CD4-positive, alpha-beta T cell (primary cell): Measurements from ENCODE around the gene CTF1. TPM values are rescaled to one million over a fixed set of nuclear protein-coding genes. Genes with fewer than 3 reads are reported as not detected.

ENCODE experiments used
- ATAC-seq: fragments of 200-7000 bp; cut with Tn5 transposase; one replicate; pipeline ENCODE4 v1.10.0; 2022; ENCODE audit warnings: mild to moderate bottlenecking; ENCODE audit not compliant: poor library complexity
- CTCF ChIA-PET: fragments of 350-600 bp; sonication (Branson Sonifier 250); formaldehyde crosslinking; loops from one replicate; lab custom pipeline; 2021; ENCODE audit warnings: antibody characterized with exemption, inconsistent platforms; lab: Charles Lee
- POLR2A ChIA-PET: fragments of 350-600 bp; sonication (Branson Sonifier 250); formaldehyde crosslinking; loops from one replicate; lab custom pipeline; 2021; ENCODE audit warnings: antibody characterized with exemption, inconsistent platforms; lab: Charles Lee
- DNase-seq, 14 experiments: peaks; one replicate each; pipeline ENCODE4 v3.0.0-alpha.2; 2013 to 2020; ENCODE audit warnings: mixed read lengths in 2 of 14
- H3K27ac ChIP-seq, 2 donors: one replicate each; pipeline versions ENCODE4 v1.5.1 to v1.7.0; 2013; ENCODE audit warnings: low read length in 2 of 2, low read depth in 1 of 2, mild to moderate bottlenecking in 1 of 2
- H3K27me3 ChIP-seq, 2 experiments: 1 replicate in 1 of 2; 2 replicates in 1 of 2; pipeline versions ENCODE4 v1.6.1 to v1.7.0; 2013; ENCODE audit warnings: low read length in 2 of 2, control low read depth in 1 of 2, mild to moderate bottlenecking in 1 of 2, moderate library complexity in 1 of 2; ENCODE audit not compliant: insufficient read depth in 2 of 2, control insufficient read depth in 1 of 2
- H3K36me3 ChIP-seq: one replicate; pipeline ENCODE4 v1.6.1; 2013; ENCODE audit warnings: low read length, control low read depth; ENCODE audit not compliant: insufficient read depth
- H3K4me1 ChIP-seq: one replicate; pipeline ENCODE4 v1.6.1; 2013; ENCODE audit warnings: low read length, control low read depth; ENCODE audit not compliant: insufficient read depth
- H3K4me3 ChIP-seq: one replicate; pipeline ENCODE4 v1.5.1; 2013; ENCODE audit warnings: mild to moderate bottlenecking, low read length, moderate library complexity
- H3K9me3 ChIP-seq, 2 experiments: 1 replicate in 1 of 2; 2 replicates in 1 of 2; pipeline versions ENCODE4 v1.6.1 to v1.7.0; 2013; ENCODE audit warnings: low read length in 2 of 2, mild to moderate bottlenecking in 2 of 2, control low read depth in 1 of 2, moderate library complexity in 1 of 2; ENCODE audit not compliant: control insufficient read depth in 1 of 2, insufficient read depth in 1 of 2
- H3K27ac Mint-ChIP-seq: one replicate; pipeline ENCODE4 v1.8.0; 2020; ENCODE audit warnings: mixed read lengths
- H3K27me3 Mint-ChIP-seq: one replicate; pipeline ENCODE4 v1.8.0; 2021; ENCODE audit warnings: mixed read lengths
- H3K36me3 Mint-ChIP-seq: one replicate; pipeline ENCODE4 v1.8.0; 2021; ENCODE audit warnings: low read depth, mixed read lengths
- H3K4me1 Mint-ChIP-seq: one replicate; pipeline ENCODE4 v1.8.0; 2021; ENCODE audit warnings: low read depth, mixed read lengths
- H3K4me3 Mint-ChIP-seq: one replicate; pipeline ENCODE4 v1.8.0; 2020; ENCODE audit warnings: mild to moderate bottlenecking, mixed read lengths
- H3K9me3 Mint-ChIP-seq: one replicate; pipeline ENCODE4 v1.8.0; 2020; ENCODE audit warnings: mixed read lengths
- intact Hi-C, 2 experiments: fragments of 100-400 bp; cut with DNase I in 1 of 2; cut with micrococcal nuclease in 1 of 2; formaldehyde crosslinking; loops; one replicate each; pipeline versions ENCODE4 v1.15.1 to v1.9.0; 2023 to 2025; cut with DNase I, micrococcal nuclease
- total RNA-seq, 174 experiments: library from RNA in 2 of 174; stranded (reverse) in 2 of 174; gene quantifications; one replicate each; pipeline ENCODE4 v1.2.3 and lab custom pipeline; 2021 to 2026
- TF ChIP-seq, protein P1 (sequence below): fragments of 200-600 bp; IDR thresholded peaks from one replicate; pipeline ENCODE4 v1.8.0; 2022; ENCODE audit warnings: antibody characterized with exemption, mild to moderate bottlenecking

CTF1 gene
- total RNA-seq, 2 experiments from 2014 or later, result 0.20 TPM; not detected in 1

DNA sequence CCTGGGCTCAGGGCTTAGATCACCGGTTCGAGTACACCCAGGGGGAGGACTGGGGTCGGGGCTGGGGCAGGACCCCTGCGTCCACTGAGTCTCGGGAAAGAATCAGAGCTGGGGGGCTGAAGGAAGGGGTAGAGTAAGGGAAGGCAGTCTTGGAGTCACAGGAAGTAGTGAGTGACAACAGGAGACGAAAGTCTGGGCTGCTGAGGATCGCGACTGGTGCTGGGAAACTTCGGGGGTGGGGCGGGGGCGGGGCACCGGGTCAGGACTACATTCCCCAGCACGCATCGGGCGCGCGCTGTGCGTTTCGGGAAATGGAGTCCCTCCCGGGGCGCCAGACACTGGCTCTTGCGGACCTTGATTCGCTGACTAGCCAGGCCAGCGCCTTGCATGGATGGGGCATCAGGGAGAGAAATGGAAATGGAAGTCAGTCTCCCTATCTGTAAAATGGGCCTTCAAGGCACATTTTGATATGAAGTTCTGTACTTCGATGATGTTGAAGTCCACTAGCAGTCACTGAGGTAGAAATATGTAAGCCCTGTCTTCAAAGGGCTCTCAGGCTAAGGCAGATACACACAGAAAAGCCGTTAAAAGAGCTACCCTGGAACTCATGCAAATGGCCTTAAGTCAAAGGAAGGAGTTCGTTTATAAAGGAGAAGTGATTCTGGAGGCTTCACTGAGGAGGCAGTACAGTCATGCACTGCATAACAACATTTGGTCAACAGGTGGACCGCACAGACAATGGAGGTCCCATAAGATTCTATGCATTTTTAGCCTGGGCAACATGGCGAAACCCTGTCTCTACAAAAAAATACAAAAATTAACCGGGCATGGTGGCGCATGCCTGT lies 697 bp downstream of the CTF1 start:
- Histone ChIP-seq H3K9me3 (no peaks in the 10 kb centered on the region), H3K4me3 (peak overlapping the region; percentile 40), H3K27me3 (no peaks in the 10 kb centered on the region), H3K36me3 (peaks cover 2% of the 10 kb centered on the region), H3K4me1 (peaks cover 56% of the 10 kb centered on the region), H3K27ac (peak overlapping the region; percentile 61 to 64)
- intact Hi-C loops, result loop anchor here (1.0 to 2.0 kb wide), 2 partner anchors 25 to 26 kb away; partner anchors contain the start of gene FBXL19 (in 1 of the 2)
- H3K27ac Mint-ChIP-seq, result peak overlapping the region; percentile 78
- H3K27me3 Mint-ChIP-seq, result no peaks in the 10 kb centered on the region
- ChIA-PET POLR2A (interaction anchor here (0.5 to 2.3 kb wide), 5 partner anchors 22 to 204 kb away, joined by 3 to 11 read pairs (median 3); partner anchors contain the start of genes PHKG2, ZNF646 and ZNF668), CTCF (interaction anchor here (0.7 to 2.4 kb wide), 6 partner anchors 45 to 418 kb away, joined by 3 to 14 read pairs (median 4); no protein-coding TSS in a partner anchor)
- H3K36me3 Mint-ChIP-seq, result peaks cover 4% of the 10 kb centered on the region
- peak overlapping the region; percentile 84 for H3K4me3 Mint-ChIP-seq
- H3K9me3 Mint-ChIP-seq, result no peaks in the 10 kb centered on the region
- DNase-seq (peak; percentile 60 to 91 (median 74)), ATAC-seq (peak; percentile 68)
- peaks cover 52% of the 10 kb centered on the region for H3K4me1 Mint-ChIP-seq
- TF ChIP-seq, protein P1, sequence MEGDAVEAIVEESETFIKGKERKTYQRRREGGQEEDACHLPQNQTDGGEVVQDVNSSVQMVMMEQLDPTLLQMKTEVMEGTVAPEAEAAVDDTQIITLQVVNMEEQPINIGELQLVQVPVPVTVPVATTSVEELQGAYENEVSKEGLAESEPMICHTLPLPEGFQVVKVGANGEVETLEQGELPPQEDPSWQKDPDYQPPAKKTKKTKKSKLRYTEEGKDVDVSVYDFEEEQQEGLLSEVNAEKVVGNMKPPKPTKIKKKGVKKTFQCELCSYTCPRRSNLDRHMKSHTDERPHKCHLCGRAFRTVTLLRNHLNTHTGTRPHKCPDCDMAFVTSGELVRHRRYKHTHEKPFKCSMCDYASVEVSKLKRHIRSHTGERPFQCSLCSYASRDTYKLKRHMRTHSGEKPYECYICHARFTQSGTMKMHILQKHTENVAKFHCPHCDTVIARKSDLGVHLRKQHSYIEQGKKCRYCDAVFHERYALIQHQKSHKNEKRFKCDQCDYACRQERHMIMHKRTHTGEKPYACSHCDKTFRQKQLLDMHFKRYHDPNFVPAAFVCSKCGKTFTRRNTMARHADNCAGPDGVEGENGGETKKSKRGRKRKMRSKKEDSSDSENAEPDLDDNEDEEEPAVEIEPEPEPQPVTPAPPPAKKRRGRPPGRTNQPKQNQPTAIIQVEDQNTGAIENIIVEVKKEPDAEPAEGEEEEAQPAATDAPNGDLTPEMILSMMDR, result no peak

- Histone ChIP-seq H3K36me3 (no peaks in the 10 kb centered on the region), H3K4me3 (no peak overlapping the region), H3K27ac (no peak overlapping the region), H3K9me3 (peaks cover 0 to 8% of the 10 kb centered on the region in 2 experiments), H3K4me1 (peaks cover 59% of the 10 kb centered on the region), H3K27me3 (no peaks in the 10 kb centered on the region)
- H3K4me1 Mint-ChIP-seq, result peaks cover 54% of the 10 kb centered on the region
- ATAC-seq, result no peak
- DNase-seq, result no peak
- POLR2A ChIA-PET, result no interaction called here
- intact Hi-C loops, result loop anchor here in 1 of 2 experiments (5.0 kb wide), 1 partner anchor 52 kb away; no protein-coding TSS in a partner anchor
- peak overlapping the region; percentile 42 for H3K4me3 Mint-ChIP-seq
- no peaks in the 10 kb centered on the region for H3K36me3 Mint-ChIP-seq
- H3K27ac Mint-ChIP-seq, result no peak overlapping the region
- peaks cover 3% of the 10 kb centered on the region for H3K9me3 Mint-ChIP-seq
- CTCF ChIA-PET, result no interaction called here
- no peaks in the 10 kb centered on the region for H3K27me3 Mint-ChIP-seq
- TF ChIP-seq, protein P1, result no peak
Measured at GRCh38 chr16:30899794-30900193, 3.4 kb downstream of the CTF1 start.

DNA sequence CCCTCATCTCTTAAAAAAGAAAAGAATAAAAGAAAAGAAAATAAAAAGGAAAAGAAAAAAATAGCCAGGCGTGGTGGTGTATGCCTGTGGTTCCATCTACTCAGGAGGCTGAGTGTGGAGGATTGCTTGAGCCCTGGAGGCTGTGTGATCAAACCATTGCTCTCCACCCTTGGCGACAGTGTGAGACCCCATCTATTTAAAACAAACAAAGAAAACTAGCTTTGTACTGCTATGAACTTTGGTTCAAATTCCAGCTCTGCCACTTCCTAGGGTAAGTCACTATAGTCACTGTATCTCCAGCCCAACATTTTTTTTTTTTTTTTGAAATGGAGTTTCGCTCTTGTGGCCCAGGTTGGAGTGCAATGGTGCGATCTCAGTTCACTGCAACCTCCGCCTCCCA lies 4.2 kb downstream of the CTF1 start:
- Histone ChIP-seq H3K4me3 (no peak overlapping the region), H3K27me3 (no peaks in the 10 kb centered on the region), H3K27ac (no peak overlapping the region), H3K4me1 (peaks cover 58% of the 10 kb centered on the region), H3K9me3 (peaks cover 0 to 8% of the 10 kb centered on the region in 2 experiments), H3K36me3 (no peaks in the 10 kb centered on the region)
- DNase-seq (no peak), ATAC-seq (no peak)
- Mint-ChIP-seq H3K4me3 (peak overlapping the region; percentile 83), H3K36me3 (no peaks in the 10 kb centered on the region), H3K9me3 (peaks cover 3% of the 10 kb centered on the region), H3K4me1 (peaks cover 46% of the 10 kb centered on the region), H3K27me3 (no peaks in the 10 kb centered on the region), H3K27ac (peak overlapping the region; percentile 78)
- ChIA-PET POLR2A (interaction anchor here (0.6 to 4.5 kb wide), 8 partner anchors 9 to 729 kb away, joined by 3 to 93 read pairs (median 16); partner anchors contain the start of genes BCL7C, FBRS, SRCAP and ZNF646), CTCF (interaction anchor here (3.4 kb wide), 1 partner anchor 57 kb away, joined by 75 read pairs; no protein-coding TSS in a partner anchor)
- TF ChIP-seq, protein P1, result no peak
- intact Hi-C loops, result loop anchor here in 1 of 2 experiments (5.0 kb wide), 1 partner anchor 53 kb away; no protein-coding TSS in a partner anchor
